HTERT RPE-1 (cell line): ENCODE results near the gene TPO.
"Not testable (repeated sequence)": the region's sequence is repeated elsewhere in the genome, so short reads cannot be mapped to it uniquely, and the experiment has no call there.

Experiments
- in situ Hi-C: fragments of 300-500 bp; cut with MboI; formaldehyde crosslinking; loops from 4 replicates; pipeline ENCODE4 v1.14.3; 2020; ENCODE audit warnings: low sequenced_read_pairs

TPO gene

DNA sequence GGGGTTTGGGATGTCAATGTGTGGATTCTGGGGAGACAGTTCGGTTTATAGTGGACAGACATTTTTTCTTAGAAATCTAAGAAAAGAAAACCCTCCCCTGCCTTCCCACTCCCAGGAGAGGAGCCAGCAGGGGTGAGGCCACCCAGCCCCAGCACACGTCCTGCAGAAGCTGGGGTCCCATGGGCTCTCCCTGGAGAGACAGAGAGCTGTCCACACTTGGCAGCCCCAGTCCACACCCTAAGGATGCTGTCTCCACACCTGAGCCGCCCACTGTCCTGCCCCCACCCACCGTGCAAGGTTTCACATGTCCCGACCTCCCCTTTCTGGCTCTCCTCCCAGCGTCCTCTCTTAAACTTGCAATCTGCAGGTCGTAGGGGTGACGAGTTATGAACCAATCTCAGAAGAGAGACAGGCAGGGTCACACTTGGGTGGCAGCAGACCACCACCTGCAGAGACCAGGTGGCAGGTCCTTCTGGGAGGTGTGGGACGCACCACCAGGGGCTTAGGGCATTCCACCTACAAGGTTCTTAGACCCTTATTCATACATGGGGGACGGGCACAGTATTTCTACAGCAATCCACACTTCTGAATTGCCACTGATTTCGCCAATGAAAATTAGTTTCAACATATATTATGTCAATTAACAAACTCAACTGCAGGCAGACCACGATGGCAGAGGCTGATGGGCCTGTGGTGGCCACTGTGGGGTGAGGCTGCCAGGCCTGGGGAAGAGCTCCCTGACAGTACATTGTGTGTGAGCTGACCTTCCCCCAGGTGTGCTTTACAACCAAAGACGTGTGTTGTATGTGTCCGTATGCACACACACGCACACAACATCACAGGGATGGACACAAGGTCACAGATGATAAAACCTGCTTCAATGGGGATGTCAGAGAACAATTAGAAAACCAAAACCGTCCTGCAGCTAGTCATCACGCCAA lies 158.5 kb downstream of the TPO start:
- in situ Hi-C loops: no loop called here

DNA sequence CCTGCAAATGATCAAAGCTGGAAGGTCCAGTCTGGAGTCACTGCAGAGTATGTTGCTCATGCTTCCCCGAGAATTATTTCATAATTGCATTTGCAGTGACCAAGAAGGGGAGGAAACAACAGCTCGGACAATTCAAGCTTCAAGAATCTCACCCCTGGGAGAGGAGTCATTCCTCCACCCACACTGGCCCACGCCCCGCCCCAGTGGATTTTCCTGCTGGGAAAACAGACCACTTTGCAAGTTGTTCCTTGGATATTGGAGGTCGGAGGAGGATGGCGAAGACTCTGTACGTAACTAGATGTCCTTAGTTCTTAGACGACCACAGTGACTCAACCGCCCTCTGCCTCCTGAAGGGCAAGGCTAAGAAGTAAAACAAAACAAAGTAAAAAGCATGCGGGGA lies 159.4 kb downstream of the TPO start:
- in situ Hi-C loops: no loop called here

DNA sequence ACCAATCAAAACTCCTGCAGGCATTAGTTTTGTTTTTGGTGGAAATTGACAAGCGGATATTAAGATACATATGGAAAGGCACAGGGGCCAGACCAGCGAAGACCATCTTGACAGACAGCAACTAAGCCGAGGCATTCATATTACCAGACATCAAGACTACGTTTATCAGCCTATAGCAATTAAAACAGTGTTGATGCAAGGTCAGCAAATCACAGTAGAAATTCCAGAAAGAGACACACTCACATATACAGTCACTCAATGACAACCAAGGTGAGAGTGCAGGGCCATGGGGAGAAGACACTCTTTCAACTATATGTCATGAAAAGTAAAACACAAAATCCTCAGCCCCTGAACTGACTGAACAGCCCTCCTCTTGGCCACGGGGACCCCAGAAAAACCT lies 164.6 kb downstream of the TPO start:
- in situ Hi-C loops: no loop called here

DNA sequence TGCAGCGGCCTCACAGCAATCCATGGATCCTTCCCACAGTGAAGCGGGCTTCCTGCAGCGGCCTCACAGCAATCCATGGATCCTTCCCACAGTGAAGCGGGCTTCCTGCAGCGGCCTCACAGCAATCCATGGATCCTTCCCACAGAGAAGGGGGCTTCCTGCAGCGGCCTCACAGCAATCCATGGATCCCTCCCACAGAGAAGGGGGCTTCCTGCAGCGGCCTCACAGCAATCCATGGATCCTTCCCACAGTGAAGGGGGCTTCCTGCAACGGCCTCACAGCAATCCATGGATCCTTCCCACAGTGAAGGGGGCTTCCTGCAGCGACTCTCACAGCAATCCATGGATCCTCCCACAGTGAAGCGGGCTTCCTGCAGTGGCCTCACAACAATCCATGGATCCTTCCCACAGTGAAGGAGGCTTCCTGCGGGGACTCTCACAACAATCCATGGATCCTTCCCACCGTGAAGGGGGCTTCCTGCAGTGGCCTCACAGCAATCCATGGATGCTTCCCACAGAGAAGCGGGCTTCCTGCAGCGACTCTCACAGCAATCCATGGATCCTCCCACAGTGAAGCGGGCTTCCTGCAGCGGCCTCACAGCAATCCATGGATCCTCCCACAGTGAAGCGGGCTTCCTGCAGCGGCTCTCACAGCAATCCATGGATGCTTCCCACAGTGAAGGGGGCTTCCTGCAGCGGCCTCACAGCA lies 168.1 kb downstream of the TPO start:
- in situ Hi-C loops: not testable (repeated sequence)

DNA sequence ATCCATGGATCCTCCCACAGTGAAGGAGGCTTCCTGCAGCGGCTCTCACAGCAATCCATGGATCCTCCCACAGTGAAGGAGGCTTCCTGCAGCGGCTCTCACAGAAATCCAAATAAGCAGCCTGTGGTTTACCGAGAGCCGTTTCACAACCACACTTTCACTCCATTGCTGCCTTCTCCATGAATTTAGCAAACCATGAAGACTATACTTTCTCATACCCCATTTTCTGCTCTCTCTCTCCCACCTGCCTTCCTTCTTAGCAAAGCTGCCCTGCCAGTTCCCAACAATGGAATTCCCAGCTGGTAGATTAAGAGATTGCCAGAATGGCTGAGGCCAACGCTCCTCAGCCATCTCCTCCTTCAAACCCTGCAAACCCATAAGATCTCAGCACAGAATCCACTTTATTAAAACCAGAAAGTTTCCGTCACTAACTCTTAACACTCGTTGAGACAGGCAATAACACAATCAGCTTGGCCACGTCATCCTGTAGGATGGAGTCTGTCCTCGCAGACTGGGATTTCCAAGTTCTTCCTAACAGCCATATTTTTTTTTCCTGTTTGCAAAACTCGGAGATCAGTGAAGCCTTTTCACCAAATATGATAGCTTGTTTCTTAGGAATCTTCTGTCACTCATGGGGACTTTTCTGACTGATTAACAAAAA lies 168.8 kb downstream of the TPO start:
- in situ Hi-C loops: no loop called here

DNA sequence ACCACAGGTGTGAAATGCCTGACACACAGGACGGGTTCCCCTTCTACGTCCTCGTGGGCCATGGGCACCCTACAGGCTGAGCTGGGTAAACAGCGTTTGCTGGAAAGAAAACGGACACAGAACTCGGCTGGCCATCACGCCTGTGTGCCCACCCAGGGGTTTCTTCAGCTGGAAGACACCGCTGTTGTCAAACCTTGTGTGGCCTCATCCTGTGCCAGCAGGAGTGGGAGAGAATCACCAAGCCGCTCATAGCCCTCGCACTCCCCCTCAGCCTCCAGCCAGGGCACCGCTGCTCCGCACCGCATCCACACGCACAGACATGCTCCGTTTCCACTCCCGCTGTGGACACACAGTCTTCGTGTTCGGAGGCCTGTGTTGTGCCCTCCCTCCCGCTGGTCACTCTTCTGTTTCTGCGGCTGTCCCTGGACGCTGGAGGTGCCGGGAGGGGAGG lies 169.7 kb downstream of the TPO start:
- in situ Hi-C loops: no loop called here

DNA sequence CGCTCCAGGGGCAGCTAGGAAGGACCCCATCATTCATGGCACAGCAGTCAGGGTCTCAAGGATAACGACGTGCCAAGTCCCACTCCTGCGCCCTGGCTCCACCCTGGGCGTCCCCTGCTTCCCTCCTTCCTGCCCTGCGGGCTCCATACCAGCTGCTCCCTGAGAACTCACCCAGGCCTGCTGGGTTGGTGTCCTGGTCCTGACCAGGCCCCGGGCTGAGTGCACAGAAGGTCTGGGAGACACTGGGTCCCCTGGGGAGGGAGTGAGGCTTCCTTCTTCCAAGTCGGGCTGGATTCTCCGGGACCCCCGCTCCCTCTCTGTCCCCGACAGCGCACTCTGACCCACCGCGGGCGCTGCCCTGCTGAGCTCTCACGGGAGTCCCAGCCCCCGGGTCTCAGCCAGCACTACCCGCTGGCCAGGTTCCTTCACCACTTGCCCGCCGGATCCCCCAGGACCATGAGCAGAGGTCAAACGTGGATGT lies 170.8 kb downstream of the TPO start:
- in situ Hi-C loops: no loop called here

DNA sequence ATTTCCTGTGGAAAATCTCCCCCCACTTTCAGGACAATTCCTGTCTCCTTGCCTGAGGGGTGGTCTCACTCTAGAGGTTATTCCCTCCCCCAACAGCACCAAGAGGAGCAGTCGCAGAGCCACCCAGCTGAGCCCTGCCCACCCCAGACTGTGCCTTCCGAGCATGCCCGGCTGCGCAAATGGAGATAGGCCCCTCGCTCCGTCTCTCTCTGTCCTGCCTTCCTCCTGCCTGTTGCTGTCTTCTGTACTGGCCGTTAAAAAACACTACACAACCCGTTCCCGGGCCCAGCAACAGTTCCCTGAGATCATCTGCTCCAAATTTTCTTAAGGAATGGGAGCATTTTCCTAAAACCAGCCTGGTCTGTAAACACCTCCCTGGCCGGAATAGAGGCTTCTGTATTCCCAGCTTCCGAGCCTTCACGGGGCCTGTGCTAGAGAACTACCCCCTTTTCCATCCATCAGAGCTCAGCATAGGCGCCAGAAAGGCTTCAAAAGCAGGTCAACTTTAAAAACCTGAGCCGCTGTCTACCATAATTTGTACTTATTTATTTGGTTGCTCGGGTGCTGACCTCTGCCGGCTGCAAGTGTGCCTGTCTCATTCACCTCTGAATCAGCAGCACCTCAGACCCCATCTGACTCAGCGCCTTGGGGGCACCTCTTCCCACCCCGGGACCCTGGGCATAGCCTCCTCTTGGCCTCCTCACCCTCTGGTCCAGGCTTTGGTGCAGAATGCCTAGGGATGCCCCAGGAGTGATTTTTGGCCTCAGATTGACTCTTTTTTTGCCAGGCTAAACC lies 171.6 kb downstream of the TPO start:
- in situ Hi-C loops: no loop called here

DNA sequence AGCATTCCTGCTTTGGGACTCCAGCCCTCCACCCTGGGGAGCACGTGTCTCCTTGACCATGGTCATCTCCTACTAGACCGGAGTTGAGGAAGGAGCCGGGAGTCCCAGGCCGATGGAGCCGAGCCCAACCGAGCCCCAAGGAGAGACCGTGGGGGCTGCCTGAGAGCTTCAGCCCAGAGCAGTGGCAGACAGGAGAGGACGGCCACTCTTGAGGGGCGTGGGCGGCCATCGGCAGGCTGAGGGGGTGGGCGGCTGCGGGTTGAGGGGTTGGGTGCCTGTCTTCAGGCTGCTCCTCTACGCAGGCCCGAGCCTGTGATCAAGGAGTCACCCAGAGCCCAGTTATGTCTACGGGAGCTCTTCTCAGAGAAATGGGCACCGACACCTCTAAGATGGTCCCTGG lies 172.4 kb downstream of the TPO start:
- in situ Hi-C loops: no loop called here

DNA sequence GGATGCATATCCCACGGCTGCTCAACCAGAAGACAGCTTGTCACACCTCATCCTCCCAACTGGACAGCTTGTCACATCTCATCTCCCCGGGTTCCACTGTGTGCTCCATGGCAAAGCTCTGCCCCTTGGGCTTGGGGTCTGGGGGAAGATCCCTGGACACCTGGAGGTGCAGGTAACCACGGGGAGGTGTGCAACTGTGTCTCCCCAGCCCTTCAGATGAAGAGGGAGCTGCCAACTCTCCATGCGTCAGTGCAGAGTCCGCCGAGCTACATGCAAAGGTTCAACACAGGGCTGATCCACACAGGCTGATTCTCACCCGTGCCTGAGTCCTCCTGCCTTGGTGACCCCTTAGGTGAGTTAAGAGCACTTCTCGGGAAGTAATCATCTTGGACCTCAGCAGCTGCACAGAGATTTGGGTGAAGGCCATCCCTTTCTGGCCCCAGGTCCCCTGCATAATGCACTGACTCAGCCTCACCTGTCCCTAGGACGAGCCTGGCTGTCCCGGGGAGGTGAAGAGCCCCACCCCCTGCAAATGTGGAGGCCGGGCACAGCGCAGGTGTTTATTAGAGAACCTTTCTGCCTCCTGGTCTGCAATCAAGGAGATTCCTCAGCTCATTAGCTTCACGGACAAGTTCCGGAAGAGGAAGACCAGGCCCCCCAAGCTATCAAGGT lies 173.1 kb downstream of the TPO start:
- in situ Hi-C loops: no loop called here

DNA sequence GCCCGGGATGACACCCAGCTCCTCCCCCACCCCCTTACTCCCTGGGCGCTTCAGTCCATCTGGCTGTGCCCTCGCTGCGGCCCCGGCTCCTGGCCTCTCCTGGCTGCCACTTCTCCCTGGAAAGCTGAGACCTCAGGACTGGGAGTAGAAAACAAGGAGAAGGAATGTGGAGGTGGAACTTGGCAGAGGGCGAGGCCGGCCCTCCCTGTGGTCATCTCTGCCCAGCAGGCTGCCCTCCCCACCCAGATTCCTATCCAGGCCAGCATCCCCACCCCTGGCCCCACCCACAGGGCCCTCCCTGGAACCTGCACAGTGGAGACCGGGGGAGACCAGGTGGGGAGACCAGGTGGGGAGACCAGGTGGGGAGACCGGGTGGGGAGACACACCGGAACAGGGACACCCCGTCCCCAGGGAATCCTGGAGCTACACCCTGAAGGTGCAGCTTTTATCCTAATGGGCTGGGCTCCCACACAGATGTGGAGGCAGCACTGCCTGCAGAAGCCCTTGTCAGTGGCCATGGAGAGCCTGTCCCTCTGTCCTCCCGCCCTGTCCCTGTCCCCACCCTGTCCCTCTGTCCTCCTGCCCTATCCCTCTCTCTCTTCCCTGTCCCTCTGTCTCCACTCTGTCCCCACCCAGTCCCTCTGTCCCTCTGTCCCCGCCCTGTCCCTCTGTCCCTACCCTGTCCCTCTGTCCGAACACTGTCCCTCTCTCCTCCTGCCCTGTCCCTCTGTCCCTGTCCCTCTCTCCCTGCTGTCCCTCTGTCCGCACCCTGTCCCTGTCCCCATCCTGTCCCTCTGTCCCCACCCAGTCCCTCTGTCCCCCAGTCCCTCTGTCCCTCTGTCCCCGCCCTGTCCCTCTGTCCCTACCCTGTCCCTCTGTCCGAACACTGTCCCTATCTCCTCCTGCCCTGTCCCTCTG lies 173.9 kb downstream of the TPO start:
- in situ Hi-C loops: no loop called here

DNA sequence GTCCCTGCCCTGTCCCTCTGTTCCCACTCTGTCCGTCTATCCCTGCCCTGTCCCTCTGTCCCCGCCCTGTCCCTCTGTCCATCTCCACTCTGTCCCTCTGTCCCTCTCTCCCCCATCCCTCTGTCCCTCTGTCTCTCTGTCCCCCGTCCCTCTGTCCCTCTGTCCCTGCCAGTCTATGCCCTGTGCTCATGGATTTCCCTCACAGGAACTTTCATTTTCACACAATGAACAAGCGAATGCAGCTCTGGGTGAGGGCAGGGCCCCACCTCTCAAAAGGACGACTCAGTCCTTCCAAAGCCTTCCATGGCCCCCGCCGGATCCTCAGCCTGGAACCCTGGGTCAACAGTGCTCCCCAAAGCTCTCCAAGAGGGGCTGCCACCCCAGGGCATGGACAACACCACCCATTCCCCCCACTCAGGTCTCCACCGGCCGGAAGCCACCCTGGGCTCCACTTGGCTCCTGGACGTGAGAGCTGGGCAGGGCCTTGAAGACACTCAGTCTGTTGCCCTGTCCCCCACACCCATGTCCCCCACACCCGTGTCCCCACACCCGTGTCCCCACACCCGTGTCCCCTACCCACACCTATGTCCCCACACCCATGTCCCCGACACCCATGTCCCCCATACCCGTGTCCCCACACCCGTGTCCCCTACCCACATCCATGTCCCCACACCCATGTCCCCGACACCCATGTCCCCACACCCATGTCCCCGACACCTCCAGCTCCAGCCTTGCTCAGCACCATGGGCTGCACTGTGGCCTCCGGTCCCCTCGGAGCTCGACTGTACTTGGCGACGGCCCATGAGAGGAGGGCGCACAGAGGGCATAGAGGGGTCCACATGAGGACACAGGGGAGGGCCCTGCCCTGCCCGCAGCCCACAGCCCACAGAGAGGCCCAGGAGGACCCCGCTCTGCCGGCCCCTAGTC lies 175.1 kb downstream of the TPO start:
- in situ Hi-C loops: no loop called here

DNA sequence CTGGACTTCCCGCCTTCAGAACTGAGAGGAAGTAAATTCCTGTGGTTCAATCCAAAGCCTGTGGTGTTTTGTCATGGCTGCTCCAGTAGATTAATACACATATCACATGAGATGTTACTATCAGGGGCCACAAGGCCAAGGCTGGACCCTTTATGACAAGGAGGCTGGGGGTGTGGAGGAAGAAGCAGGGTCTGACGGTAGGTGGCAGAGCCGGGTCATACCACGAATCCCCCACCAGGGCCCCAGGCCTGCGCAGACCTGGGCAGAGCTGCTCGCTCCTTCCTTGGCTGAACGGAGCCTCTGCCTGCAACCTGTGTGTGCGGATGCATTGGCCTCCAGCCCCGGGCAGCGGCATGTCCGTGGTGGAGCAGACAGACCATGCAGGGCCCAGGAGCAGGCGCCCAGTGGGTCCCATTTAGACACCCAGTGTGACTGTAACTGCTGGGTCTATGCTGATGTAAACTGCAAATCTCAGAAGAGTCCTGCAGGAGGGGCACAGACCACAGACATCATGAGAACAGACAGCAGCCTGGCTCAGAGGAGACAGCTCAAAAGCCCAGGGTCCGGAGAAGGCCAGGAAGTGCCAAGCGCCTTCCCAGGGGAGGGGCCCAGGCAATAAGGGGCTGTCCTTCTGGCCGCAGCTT lies 175.8 kb downstream of the TPO start:
- in situ Hi-C loops: no loop called here

DNA sequence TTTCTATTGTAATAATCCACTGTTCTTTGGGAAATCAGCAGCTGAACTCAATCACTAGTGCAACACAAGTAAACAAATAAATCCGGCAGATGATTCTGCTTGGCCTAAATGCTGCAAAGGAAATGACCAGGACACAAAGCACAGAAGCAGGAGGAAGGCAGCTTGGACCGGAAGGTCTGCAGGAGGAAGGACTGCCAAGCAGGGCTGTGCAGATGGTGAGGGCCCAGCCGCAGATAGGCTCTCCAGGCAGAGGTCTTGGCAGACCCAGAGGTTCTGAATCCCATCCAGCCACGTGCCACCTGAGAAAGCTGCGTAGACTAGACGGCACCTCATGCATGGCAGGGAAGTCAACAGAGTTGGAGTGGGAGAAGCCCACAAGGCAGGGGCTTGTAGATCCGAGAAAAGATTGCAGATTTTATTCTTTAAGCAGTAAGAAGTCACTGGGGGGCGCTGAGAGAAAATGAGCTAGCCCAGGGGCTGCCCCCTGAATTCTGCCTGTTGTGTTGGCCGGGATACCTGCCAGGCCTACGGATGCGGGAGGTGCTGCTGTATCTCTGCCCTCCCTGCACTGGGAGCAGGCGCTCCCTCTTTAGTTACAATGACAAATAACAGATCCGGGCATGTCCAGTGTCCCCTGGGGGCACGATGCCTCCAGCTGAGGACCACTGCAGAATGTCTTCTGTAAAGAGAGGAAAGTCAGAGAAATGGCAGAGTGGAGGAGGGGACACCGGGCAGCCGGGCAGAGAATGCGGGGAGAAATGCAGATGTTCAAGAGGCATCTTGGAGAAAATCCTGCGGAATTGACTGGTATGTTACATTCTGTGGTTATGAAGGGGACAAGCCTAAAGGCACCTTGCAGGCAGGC lies 177.6 kb downstream of the TPO start:
- in situ Hi-C loops: no loop called here

DNA sequence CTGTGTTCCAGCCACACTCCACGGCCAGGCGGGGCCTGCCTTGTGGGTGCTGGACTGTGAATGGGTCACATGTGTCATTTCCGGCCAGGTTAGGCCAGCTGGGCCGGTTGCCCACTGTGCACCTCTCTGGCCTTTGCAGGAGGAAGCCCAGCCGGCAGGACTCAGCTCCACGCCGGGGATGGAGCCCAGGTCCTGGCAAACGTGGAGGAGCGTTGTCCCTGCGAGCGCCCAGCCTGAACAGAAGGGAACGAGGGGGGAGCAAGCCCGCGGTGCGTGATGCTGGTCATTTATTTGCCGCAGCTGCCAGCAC lies 178.2 kb downstream of the TPO start:
- in situ Hi-C loops: no loop called here
